GM19463 (cell line): ENCODE results near the gene GALNTL6.
A peak's percentile ranks its signal among the peaks of the same experiment; 100 is the strongest.

Source experiments
- ATAC-seq: cut with Tn5 transposase; IDR thresholded peaks from one replicate; pipeline ENCODE4 v1.9.1; 2021; ENCODE audit warnings: mild to moderate bottlenecking, moderate library complexity; ENCODE audit not compliant: unreplicated experiment

Gene GALNTL6

DNA sequence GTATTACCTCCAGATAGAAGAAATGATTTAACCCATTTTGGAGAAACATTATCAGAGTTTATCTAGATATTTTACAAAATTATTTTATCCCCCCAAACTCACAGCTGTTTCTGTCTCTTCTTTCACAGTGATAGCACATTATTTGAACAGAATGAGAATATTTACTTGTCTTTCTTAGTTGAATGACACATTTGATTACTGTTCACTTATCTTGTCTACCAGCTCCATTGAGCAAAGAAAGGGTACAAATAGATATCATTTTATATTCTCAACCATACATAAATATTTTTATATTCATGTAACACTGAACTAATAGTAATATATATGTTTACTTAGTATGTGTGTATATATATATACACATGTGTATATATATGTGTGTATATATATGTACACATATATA, 364.2 kb downstream of the GALNTL6 start:
- ATAC-seq: no peak

- no peak for ATAC-seq
These were observed 375.2 kb downstream of the GALNTL6 start for GRCh38 chr4:172188248-172188988.

GRCh38 chr4:172202480-172203076, 389.4 kb downstream of the GALNTL6 start:
- no peak for ATAC-seq

DNA sequence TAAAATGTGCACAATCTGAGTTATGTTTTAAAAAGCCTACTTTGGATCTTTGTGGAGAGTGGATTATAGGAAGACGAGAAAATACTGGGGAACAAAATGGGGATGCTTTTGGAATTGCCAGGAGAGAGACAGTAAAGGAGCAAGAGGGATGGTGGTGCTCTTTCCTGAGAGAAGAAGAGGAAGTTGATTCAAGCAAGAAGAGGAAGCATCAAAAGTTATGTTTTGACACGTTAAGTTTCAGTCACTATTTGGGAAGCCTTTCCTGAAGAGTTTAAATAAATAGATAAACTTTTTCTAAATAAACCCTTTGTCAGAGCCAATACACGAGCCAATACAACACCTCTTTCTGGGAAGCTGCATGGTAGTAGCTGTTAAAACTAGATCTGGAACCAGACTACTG, 394.1 kb downstream of the GALNTL6 start:
- ATAC-seq: no peak

GRCh38 chr4:172207886-172208285, 394.7 kb downstream of the GALNTL6 start:
- ATAC-seq: no peak

DNA sequence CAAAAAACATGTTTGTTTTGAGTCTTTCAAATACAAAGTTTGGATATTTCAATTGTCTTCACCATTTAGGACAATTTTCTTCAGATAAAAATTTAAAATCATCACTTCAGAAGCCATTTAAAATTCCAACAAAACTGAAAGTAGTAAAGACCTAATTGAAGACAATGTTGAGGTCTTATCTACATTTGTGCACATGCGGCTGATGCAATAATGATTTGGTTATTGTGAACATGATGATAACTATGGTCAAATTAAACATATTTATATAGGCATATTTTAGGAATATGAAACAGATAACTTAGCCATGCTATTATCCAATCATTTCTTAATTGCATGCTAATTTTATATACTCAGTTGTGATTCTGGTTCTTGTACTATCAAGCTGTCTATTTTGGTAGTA, 407.5 kb downstream of the GALNTL6 start:
- no peak for ATAC-seq

- no peak for ATAC-seq
These were observed 412.3 kb downstream of the GALNTL6 start for GRCh38 chr4:172225457-172225856.

DNA sequence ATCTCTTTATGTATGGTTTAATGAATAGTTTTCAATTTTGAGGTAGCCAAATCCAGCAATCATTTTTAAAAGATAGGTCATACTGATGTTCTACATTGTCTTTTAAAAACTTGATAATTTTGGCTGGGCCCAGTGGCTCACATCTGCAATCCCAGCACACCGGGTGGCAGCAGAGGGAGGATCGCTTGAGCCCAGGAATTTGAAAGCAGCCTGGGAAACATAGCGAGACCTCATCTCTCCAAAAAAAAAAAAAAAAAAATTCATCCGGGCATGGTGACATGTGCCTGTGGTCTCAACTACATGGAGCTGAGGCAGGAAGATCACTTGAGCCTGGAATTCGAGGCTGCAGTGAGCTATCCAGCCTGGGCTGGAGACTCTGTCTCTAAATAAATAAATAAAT, 419.8 kb downstream of the GALNTL6 start:
- ATAC-seq: no peak

DNA sequence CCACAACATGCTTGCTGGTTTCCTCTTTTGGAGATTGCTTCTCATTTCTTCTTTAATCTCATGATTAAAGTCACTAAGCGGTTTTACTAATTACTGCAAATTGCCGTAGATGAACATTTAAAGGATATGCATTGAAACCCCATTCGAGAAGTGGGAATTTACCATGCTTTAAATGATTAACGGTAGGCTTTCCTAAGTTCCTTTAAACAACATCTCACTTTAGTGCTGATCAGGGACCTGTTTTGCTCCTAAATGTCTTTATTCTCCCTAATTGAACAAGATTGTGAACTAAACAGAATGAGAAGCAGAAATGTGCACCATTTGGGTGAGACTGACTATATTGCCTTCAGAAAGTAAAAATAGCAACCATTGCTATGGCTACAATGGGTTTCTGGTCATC, 430.3 kb downstream of the GALNTL6 start:
- no peak for ATAC-seq

- ATAC-seq: no peak
These were observed 432.3 kb downstream of the GALNTL6 start for GRCh38 chr4:172245516-172245915.

DNA sequence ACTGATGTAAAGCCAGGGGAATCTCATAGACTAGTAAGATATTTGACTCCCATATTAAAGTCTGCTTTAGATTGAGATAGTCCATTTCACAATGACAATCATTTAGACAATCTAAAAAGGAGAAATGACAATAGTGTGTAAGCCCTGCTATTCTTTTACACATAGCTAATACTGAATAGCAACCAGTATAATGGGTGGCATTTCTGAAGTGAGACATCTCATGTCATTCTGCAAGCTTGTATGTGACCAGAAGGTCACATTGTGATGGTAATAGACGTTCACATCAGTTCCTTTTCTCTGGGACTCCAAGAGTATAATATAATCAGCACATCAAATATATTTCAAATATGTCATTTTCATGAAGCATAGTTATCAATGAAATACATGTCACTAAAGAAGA, 440.2 kb downstream of the GALNTL6 start:
- ATAC-seq: no peak

DNA sequence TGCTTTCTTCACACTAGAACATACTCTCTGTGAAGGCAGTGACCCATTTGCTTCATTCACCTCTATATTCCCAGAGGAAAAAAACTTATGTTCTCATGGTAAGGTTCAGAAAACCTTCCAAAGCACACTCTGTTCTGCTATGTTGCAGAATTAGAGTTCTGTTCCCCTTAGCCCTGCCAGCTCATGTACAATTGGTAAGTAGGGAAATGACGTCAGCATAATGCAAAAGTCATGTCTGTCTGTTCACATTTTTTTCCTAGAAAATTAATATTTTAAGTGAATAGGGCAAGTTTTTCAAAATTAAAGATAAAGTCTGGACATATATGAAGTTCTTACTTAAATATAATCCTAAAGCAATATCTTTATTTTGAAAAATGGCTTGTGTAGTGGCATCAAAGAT, 443.6 kb downstream of the GALNTL6 start:
- ATAC-seq: no peak

GRCh38 chr4:172270397-172270796, 457.2 kb downstream of the GALNTL6 start:
- no peak for ATAC-seq

- no peak for ATAC-seq
These were observed 473.9 kb downstream of the GALNTL6 start for GRCh38 chr4:172287117-172287516.

DNA sequence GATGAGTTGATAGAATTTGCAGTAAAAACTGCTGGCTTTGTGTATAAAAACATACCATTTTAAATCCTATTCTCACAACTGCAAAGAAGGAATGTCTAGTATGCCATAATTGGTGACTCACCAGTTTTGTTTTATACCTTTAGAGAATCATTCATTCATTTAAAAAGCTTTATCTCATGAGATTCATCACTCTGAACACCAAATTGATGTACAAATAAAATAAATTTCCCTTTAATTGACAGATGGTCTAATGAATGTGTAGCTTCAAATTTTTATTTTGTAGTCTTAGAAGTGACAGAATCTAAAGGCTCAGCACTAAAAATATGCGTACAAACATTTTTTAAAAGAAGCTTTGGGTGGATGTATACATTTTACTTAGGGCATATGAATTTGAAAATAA, 492.5 kb downstream of the GALNTL6 start:
- ATAC-seq: no peak

DNA sequence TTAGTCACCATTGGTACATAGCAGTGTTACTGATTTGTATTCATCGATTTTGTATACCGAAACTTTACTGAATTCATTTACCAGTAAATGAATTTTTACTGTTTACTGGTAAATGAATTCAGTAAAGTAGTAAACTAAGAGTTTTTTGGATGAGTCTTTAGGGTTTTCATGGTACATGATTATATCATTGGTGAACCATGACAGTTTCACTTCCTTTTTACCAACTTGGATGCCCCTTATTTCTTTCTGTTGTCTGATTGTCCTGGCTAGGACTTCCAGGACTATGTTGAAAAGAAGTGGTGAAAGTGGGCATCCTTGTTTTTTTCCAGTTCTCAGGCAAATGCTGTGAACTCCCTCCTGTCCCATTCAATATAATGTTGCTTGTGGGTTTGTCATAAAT, 494.9 kb downstream of the GALNTL6 start:
- ATAC-seq: peak; percentile 65

GRCh38 chr4:172311682-172312081, 498.5 kb downstream of the GALNTL6 start:
- ATAC-seq: no peak

GRCh38 chr4:172323288-172323687, 510.1 kb downstream of the GALNTL6 start:
- no peak for ATAC-seq

DNA sequence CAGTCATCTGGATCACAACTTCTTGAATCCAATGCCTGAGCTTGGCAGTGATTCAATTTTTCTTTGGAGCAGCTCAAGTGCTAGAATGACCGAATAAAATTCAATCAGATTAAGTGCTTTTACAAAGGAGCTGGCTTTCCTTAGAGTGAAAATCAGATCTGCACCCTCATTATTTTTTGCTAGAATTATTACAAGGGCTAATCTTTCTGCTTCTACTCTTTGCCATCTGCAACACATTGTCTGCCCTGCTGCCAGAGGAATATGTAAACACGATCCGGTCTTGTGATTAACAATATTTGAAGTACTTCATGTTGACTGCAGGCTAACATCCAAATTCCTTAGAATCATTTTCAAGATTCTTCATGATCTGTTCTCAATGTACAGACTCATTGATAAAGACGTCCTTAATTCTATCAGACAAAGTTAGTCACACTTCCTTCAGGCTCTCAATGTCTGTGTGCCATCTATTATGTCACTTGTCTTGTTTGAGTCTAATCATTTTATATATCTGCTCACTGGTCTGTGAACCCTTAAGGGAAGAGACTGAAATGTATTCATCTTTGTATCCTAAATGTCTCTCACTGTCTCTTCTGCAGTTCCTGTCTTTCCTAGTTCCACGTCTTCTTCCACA, 531.2 kb downstream of the GALNTL6 start:
- no peak for ATAC-seq

GRCh38 chr4:172348426-172348825, 535.2 kb downstream of the GALNTL6 start:
- ATAC-seq: no peak

- no peak for ATAC-seq
These were observed 539.2 kb downstream of the GALNTL6 start for GRCh38 chr4:172352356-172352755.

DNA sequence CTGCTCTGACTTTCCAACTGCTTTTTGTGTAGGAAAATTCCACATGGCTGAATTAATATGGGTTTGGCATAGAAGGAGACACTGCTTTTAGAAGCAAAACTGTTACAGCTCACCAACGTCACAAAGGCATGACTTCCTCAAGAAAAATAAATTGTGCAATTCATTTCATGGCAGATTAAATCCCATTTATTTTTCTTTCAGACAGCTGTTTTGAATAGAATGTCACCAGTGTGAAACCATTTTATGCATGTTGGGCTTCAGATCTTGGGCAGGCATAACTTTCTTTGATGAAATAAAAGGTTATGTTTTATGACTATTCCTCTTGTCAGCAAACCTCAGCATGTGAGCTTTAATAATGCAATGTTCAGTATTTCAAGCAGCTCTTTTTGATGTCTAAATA, 542.8 kb downstream of the GALNTL6 start:
- ATAC-seq: no peak
